Fibroblast of the aortic adventitia (primary cell): ENCODE measurements around the gene SPATA22. TPM values are rescaled to one million over a fixed set of nuclear protein-coding genes. Genes with fewer than 3 reads are reported as not detected.

Experiments
- DNase-seq: peaks from one replicate; pipeline ENCODE4 v3.0.0-alpha.2; 2010; ENCODE audit warnings: low read depth
- H3K4me3 ChIP-seq: 2 replicates; pipeline ENCODE4 v1.5.1; 2011; ENCODE audit warnings: low read depth, mild to moderate bottlenecking, control low read depth, low read length, moderate library complexity
- total RNA-seq: library from RNA; depleted of rRNA; stranded (reverse); fragments of >200 nt; gene quantifications from 2 replicates; pipeline ENCODE4 v1.2.3, GENCODE V29; 2012; ENCODE audit warnings: low replicate concordance
- TF ChIP-seq, protein P1 (sequence below): IDR thresholded peaks from 2 replicates; pipeline ENCODE4 v1.5.1; 2011; ENCODE audit warnings: mild to moderate bottlenecking, low read length, control low read depth, inconsistent platforms; ENCODE audit not compliant: insufficient read depth

Gene SPATA22
- total RNA-seq, 1 donor = not detected

DNA sequence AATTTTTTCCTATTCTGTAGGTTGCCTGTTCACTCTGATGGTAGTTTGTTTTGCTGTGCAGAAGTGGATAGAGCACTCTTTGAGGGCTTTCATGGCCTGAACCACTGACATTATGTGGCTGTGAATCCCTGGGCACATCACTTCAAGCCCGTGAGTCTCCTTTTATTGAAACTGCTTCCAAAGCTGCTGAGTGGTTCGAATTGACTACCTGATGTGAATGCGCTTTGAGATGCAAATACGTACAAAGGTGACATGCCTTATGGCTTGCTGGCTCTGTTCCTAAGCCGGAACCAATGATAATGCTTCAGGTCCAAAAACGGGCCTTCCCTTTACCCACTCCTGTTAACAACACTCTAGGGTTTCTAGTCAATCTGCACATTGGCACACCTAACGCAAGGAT, 38.5 kb upstream of the SPATA22 start:
- DNase-seq = no peak
- TF ChIP-seq, protein P1, sequence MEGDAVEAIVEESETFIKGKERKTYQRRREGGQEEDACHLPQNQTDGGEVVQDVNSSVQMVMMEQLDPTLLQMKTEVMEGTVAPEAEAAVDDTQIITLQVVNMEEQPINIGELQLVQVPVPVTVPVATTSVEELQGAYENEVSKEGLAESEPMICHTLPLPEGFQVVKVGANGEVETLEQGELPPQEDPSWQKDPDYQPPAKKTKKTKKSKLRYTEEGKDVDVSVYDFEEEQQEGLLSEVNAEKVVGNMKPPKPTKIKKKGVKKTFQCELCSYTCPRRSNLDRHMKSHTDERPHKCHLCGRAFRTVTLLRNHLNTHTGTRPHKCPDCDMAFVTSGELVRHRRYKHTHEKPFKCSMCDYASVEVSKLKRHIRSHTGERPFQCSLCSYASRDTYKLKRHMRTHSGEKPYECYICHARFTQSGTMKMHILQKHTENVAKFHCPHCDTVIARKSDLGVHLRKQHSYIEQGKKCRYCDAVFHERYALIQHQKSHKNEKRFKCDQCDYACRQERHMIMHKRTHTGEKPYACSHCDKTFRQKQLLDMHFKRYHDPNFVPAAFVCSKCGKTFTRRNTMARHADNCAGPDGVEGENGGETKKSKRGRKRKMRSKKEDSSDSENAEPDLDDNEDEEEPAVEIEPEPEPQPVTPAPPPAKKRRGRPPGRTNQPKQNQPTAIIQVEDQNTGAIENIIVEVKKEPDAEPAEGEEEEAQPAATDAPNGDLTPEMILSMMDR = no peak
- no peak overlapping the region for H3K4me3 ChIP-seq

DNA sequence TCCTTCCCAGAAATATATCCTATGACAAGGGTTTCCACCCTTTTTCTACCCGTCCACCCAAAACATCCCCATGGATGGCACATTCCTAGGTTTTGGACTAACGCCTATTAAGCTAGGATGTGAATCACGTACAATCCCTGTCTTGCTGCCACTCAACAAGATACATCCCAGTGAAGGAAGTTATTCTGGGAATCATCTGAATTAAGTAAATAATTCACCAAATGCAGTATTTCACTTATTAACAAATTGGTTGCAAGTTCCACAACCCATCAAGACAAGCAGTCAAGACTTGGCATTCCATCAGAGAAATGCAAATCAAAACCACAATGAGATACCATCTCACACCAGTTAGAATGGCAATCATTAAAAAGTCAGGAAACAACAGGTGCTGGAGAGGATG, 36.2 kb upstream of the SPATA22 start:
- no peak overlapping the region for H3K4me3 ChIP-seq
- TF ChIP-seq, protein P1 = no peak
- DNase-seq = no peak

DNA sequence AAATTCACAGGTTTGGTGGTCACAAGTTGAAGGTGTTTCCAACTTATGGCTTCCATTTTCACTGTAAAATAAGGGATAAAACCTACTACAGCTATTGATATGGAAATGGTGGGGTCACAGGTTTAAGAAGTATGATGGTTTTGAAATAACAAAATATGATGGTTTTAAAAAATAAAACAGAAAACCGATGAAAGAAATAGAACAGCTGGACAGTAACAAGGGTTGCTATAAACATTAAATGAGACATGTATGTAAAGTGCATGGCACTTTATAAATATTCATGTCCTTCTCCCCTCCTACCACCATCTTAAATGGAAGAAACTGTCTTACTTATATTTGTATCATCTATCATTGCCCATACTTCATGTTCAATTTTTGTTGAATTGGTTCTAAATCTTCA, 35.5 kb upstream of the SPATA22 start:
- TF ChIP-seq, protein P1 = no peak
- no peak overlapping the region for H3K4me3 ChIP-seq
- no peak for DNase-seq

DNA sequence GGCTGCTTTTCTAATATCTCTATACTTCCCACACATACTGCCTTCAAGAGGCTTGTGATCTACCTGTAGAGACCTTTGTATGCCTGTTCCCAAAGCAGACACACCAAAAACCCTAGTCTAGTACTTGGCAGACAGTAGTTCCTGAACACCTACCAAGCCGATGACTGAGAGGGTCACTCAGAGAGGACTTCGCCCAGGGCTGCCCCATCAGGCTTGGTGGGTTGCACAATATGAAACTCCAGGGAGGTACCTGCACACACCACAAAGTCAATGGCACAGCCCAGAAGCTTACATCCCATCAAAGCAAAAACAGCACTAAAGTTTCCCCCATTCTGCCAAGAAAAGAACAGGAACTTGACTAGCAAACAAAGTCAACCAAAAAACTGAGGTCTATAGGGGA, 34.4 kb upstream of the SPATA22 start:
- no peak overlapping the region for H3K4me3 ChIP-seq
- no peak for DNase-seq
- TF ChIP-seq, protein P1 = no peak

DNA sequence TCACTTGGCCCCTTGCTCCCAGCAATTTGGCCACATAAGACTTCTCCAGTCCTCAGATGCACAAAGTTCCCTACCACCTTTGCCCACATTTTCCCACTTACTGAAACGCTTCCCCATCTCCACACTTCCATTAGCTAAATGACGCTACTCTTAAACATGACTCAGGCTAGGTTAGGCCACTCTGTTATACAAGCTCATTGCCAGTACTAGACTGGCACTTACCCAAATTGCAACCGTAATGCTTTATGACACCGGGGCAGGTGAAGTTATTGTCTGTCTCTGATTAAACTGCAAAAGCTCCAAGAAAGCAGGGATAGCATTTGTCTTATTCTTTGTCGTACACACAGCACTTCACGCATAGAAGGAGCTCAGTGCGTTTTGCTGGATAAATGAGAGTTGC, 33.4 kb upstream of the SPATA22 start:
- no peak for DNase-seq
- H3K4me3 ChIP-seq = no peak overlapping the region
- TF ChIP-seq, protein P1 = no peak

DNA sequence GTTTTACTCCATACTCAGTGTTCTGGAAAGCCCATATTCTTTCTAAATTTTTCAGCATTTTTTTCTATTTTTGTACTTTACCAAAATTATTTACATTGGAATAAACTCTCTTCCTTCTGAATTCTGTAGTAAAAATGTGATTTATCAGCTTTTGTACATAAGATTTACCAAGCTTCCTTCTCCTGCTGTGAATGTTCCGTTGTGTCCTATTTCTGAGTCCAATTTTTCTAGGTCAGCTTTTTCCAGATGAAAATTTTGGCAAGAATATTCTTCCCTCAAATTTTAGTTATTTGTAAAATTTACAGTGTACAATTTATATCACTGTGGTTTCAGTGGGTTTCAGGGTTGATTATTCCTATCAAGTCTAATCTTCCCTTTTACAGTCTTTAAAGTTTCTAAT, 31.7 kb upstream of the SPATA22 start:
- DNase-seq = no peak
- no peak overlapping the region for H3K4me3 ChIP-seq
- TF ChIP-seq, protein P1 = no peak

DNA sequence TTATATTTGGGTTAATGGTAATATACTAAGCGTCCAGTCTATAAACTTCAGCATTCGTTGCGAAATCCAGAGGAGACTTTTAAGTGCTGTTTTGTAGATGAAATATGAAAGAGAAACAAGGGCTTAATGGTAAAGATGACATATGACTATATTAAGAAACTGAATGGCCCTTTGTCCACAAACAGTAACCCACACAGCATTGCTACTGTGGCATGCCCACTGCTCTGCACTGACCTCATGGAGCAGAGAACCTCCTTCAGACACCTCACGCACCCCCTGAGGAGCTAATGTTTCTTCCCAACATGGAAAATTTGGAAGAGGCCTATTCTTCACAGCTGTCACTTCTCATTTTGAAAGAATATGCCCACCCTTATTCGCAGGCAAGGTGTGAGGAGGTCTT, 30.8 kb upstream of the SPATA22 start:
- no peak overlapping the region for H3K4me3 ChIP-seq
- TF ChIP-seq, protein P1 = no peak
- no peak for DNase-seq
